ENCODE data around the gene AUH. TPM values are rescaled to one million over a fixed set of nuclear protein-coding genes. Genes with fewer than 3 reads are reported as not detected.

AUH gene
- total RNA-seq, 4 donors from 2014 or later = 10.6 to 25.4 (median 16.7) TPM

DNA sequence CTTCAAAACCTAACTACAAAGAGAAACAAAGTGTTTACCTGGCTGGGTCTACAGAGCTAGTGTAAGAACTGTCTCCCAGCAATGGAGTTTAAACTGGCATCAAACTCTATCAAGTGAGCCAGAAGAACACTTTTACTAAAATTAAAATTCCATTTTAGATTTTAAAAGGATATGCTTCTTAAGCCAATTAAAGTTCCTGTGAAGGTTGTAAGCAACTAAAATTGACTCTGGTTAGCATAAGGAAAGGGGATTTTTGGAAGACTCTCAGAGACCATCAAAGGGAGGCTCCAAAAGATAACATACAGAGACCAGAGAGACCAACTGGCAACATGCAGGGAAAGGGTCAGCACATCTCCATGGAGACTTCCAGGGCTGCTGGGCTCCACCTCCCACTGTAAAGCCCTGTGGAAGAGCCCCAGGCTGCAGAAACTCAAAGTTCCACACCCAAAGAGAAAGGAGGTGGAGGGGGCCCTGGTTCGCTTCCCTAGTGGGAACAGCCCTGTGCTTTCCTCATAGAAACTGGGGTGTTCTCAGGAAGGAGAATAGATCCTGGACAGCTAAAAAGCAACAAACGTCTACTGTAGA, 91.7 kb downstream of the AUH start:
- H3K27ac ChIP-seq = no peak overlapping the region
- H3K36me3 ChIP-seq = no peaks in the 10 kb centered on the region
- H3K27me3 ChIP-seq = no peaks in the 10 kb centered on the region
- no peak for DNase-seq
- H3K4me1 ChIP-seq = no peaks in the 10 kb centered on the region
- H3K4me3 ChIP-seq = no peak overlapping the region
- no peak for TF ChIP-seq POLR2A (IDR thresholded peaks at IDR 0.05)
- TF ChIP-seq, protein P1, sequence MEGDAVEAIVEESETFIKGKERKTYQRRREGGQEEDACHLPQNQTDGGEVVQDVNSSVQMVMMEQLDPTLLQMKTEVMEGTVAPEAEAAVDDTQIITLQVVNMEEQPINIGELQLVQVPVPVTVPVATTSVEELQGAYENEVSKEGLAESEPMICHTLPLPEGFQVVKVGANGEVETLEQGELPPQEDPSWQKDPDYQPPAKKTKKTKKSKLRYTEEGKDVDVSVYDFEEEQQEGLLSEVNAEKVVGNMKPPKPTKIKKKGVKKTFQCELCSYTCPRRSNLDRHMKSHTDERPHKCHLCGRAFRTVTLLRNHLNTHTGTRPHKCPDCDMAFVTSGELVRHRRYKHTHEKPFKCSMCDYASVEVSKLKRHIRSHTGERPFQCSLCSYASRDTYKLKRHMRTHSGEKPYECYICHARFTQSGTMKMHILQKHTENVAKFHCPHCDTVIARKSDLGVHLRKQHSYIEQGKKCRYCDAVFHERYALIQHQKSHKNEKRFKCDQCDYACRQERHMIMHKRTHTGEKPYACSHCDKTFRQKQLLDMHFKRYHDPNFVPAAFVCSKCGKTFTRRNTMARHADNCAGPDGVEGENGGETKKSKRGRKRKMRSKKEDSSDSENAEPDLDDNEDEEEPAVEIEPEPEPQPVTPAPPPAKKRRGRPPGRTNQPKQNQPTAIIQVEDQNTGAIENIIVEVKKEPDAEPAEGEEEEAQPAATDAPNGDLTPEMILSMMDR (IDR thresholded peaks at IDR 0.05) = no peak
- no peaks in the 10 kb centered on the region for H3K9me3 ChIP-seq
- intact Hi-C loops (cut with DNase I) = no loop called here
- WGBS, 2 donors = 89 to 95% methylated on average over 1 to 2 of the region's 2 CpGs

DNA sequence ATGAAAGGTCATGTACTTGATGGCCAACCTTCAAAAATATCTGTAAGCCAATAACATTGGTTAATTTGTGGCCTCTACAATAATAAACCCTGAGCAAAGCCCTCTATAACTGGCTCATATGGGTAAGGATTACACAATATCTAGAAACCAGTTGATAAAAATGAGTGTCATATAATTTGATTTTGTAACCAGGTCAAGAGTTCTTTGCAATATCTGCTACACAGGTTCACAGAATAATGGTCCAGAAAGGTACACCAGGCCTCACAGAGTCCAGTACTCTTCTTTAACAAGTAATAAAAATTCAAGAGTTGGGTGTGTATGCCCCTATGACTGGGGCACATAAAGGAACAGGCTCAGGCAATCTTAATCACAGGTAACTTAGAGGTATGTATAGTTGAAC, 95.3 kb downstream of the AUH start:
- intact Hi-C loops (cut with DNase I) = no loop called here
- Histone ChIP-seq H3K27ac (no peak overlapping the region), H3K9me3 (no peaks in the 10 kb centered on the region), H3K4me3 (no peak overlapping the region), H3K36me3 (no peaks in the 10 kb centered on the region), H3K27me3 (no peaks in the 10 kb centered on the region), H3K4me1 (no peaks in the 10 kb centered on the region)
- DNase-seq = no peak
- TF ChIP-seq POLR2A (IDR thresholded peaks at IDR 0.05) = no peak
- TF ChIP-seq, protein P1 (IDR thresholded peaks at IDR 0.05) = no peak

- Histone ChIP-seq H3K4me1 (no peaks in the 10 kb centered on the region), H3K4me3 (no peak overlapping the region), H3K27ac (no peak overlapping the region), H3K9me3 (no peaks in the 10 kb centered on the region), H3K36me3 (no peaks in the 10 kb centered on the region), H3K27me3 (no peaks in the 10 kb centered on the region)
- 84 to 94% methylated on average over 5 of the region's 5 CpGs for WGBS, 2 donors
- TF ChIP-seq, protein P1 (IDR thresholded peaks at IDR 0.05) = no peak
- no peak for DNase-seq
- intact Hi-C loops (cut with DNase I) = no loop called here
Measured at GRCh38 chr9:91265514-91265913, 96.2 kb downstream of the AUH start.

- Histone ChIP-seq H3K4me3 (no peak overlapping the region), H3K36me3 (no peaks in the 10 kb centered on the region), H3K4me1 (no peaks in the 10 kb centered on the region), H3K27me3 (no peaks in the 10 kb centered on the region), H3K9me3 (no peaks in the 10 kb centered on the region), H3K27ac (no peak overlapping the region)
- no peak for TF ChIP-seq POLR2A (IDR thresholded peaks at IDR 0.05)
- TF ChIP-seq, protein P1 (IDR thresholded peaks at IDR 0.05) = no peak
- WGBS, 2 donors = 42 to 50% methylated on average over 1 of the region's 1 CpG
- intact Hi-C loops (cut with DNase I) = no loop called here
- no peak for DNase-seq
Measured at GRCh38 chr9:91261417-91261816, 100.3 kb downstream of the AUH start.

DNA sequence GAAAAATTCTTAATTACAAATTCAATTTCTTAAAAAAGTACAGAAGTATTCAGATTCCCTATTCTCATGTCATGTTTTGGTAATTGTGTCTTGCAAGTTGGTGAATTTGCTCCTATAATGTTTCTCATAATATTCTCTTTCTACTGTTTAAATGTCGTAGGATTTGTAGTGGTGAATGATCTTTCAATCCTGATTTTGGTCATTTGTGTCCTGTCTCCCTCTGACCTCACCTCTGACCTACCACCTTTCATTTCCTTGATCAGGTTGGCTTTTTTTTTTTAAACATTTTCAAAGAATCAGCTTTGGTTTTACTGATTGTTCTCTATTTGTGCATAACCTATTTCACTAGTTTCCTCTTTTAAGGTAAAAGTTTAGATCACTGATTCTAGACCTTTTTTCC, 102.6 kb downstream of the AUH start:
- no peak overlapping the region for H3K27ac ChIP-seq
- 83 to 86% methylated on average over 1 of the region's 1 CpG for WGBS, 2 donors
- H3K4me1 ChIP-seq = no peaks in the 10 kb centered on the region
- intact Hi-C loops (cut with DNase I) = no loop called here
- H3K27me3 ChIP-seq = no peaks in the 10 kb centered on the region
- H3K4me3 ChIP-seq = no peak overlapping the region
- H3K9me3 ChIP-seq = no peaks in the 10 kb centered on the region
- DNase-seq = no peak
- H3K36me3 ChIP-seq = no peaks in the 10 kb centered on the region
- TF ChIP-seq, protein P1 (IDR thresholded peaks at IDR 0.05) = no peak
- TF ChIP-seq POLR2A (IDR thresholded peaks at IDR 0.05) = no peak

All from esophagus squamous epithelium (tissue), 5 donors.